HG02678 (cell line): Measurements from ENCODE around the gene SMIM20.
A peak's percentile ranks its signal among the peaks of the same experiment; 100 is the strongest.

Source experiments
- ATAC-seq: cut with Tn5 transposase; IDR thresholded peaks from one replicate; pipeline ENCODE4 v1.9.1; 2021; ENCODE audit warnings: mild to moderate bottlenecking, moderate library complexity; ENCODE audit not compliant: unreplicated experiment

Gene SMIM20

GRCh38 chr4:25951390-25951952, 37.5 kb downstream of the SMIM20 start:
- no peak for ATAC-seq

GRCh38 chr4:25953740-25954139, 39.7 kb downstream of the SMIM20 start:
- no peak for ATAC-seq

DNA sequence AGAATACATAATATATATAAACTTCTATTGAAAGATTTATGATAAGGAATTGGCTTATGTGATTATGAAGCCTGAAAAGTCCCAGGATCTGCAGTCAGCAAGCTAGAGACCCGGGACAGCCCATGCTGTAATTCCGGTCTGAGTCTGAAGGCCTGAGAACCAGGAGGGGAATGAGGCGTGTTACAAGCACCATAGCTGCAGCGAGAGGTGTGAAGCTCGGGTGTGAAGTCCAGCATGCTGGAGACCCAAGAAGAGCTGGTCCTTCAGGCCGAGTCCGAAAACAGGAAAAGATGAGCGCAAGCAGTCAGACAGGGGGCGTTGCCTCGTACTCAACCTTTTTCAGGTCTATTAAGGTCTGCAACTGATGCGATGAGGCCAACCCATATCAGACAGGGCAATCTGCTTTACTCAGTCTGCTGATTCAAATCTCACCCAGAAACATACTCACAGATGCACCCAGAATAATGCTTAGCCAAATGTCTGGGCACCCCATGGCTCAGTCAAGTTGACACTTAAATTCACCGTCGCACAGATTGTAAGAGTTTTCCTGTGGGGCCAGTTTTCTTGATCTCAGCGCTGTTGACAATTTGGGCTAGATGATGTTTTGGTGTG, 40.4 kb downstream of the SMIM20 start:
- no peak for ATAC-seq

- ATAC-seq = no peak
These were observed 41.7 kb downstream of the SMIM20 start for GRCh38 chr4:25955705-25956104.

- ATAC-seq = no peak
These were observed 42.2 kb downstream of the SMIM20 start for GRCh38 chr4:25956260-25956659.

DNA sequence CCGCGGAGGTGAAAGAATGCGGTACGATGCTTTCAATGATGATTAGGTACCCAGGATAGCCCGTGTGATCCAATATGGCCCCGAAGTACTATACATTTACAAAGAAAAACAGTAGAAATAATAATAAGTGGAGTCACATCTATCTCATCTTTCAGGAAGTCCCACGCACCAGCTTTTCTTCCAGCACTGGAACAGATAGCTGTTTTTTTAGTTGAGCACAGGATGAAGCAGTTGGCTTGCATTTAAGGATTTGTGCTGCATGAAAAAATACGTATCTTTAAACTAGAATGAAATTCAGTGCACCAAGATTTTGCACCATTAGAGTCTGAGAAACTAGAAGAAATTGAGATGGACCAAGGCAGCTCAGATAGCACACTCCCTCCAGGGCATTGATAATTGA, 44.1 kb downstream of the SMIM20 start:
- ATAC-seq = no peak

GRCh38 chr4:25962393-25962792, 48.4 kb downstream of the SMIM20 start:
- ATAC-seq = no peak

- ATAC-seq = no peak
These were observed 51.6 kb downstream of the SMIM20 start for GRCh38 chr4:25965629-25966028.

- no peak for ATAC-seq
These were observed 52.2 kb downstream of the SMIM20 start for GRCh38 chr4:25966171-25966570.

GRCh38 chr4:25969374-25970155, 55.5 kb downstream of the SMIM20 start:
- no peak for ATAC-seq

DNA sequence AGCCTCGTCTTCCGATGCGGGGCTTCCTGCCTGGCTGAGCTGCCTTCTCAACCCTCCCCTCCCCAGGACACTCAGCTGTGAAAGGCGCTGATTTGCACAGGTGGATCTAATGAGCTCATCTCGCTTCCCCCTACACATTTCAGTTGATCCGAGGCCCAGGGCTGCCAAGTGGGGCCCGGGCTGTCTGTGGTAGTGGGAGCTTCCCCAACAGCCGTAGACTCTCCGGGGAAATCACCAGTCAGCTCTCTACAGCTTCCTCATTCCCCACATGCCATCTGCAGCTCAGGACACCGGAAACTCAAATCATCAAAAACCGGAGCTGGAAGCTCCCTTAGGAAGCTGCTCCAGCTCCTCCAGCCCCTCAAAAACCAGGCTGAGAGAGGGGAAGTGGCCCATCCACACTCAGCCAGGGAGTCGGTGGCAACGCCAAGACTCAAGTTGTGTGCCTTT, 56.2 kb downstream of the SMIM20 start:
- peak; percentile 94 for ATAC-seq

DNA sequence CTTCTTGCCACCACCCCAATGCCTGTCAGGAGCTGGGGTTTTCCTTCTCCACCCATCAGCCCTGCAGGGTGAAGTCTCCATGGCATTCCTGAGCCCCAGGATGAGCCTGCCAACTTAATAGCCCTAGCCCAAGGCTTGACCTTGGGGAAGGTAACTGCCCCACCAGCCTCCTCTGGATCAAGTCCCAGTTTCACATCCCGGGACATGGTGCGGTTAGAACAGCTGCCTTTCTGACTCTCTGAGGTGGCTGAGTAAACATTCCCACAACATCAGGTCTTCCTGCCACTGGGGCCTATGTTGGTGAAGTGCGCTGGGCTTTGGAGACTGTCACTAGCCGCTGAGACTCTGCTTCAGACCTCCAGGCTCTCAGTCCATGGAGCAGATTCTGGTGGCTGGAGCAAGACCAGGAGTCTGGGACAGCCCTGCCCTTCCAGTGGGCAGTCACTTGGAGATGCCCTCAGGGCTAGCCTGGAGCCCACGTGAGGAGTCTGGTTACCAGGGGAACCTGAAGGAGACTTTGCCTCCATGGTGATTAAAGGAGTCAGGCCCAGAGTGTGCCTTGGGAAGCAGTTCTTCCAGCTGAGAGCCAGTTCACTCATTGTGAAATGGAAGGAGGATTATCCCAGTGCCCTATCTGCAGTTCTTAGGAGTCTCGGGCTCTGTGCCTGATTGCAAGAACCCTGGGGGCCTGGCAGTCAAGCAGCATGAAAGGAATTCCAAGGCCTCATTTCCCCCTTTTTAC, 56.8 kb downstream of the SMIM20 start:
- ATAC-seq = no peak

GRCh38 chr4:25972366-25972765, 58.3 kb downstream of the SMIM20 start:
- ATAC-seq = no peak

DNA sequence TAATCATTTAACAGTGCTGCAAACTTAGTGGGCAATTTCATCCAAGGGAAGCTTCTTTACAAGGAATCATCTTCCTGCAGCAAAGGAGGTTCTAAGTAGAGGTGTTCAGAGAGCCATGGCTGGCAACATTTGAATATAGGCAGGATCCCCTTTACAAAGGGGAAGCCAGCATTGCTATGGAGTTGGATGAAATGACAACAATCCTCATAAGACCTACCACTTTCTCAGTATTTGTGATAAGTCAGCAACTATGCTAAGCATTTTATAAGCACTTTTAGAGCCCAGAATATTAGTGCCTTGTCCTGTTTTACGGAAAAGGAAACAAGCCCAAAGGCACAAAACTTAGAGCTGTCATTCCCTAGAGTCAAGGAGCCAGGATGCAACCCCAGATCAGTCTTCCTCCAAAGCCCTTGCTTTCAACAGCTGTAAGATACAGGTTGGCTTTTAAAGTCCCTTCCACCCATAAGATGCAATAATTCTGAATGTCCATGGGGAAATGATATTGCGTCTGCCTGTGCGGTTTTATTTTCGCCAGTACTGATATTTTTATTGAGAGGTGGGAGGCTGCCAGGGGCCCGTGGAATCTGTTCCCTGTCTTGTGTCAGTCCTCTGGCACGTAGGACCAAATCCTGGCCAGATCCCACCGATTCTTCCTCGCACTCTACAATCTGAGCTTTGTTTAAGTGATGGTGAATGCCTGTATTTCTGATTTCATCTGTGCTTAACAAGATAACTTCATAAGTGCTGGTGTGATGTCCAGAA, 59.1 kb downstream of the SMIM20 start:
- no peak for ATAC-seq

GRCh38 chr4:25976780-25977179, 62.8 kb downstream of the SMIM20 start:
- no peak for ATAC-seq

DNA sequence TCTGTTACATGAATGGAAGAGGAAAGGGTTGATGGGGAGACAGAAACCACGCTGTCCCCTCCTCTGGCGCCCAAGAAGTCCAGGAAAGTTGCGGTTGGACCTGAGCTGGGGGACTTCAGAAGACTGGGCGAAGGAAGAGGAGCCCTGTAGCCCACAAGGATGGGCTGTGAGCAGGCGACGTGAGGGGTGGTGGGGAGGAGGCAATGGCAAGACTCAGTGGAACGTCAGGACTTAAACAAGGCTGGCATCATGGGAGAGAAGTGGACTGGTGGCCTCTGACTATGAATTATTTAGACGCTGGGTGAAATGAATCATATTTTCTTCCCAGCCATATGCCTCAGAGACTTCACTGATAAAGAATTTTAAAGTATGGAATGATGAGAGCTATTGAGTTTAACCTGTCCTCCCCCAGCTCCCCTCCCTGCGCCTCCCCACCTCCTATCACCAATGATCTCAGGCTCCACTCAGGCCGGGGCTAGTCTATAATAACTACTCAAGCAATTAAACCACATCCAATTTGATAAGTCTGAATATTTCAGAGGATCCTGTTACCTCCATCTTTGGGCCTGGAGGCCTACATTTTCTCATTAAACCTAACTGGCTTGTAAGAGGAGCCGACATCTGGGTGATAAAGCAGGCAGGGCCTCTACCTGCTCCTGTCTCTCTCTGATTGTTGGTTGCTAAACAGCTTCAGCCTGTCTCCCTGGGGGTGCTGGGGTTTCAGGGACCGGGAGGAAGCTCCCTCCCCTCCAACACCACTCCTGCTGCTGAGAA, 63.6 kb downstream of the SMIM20 start:
- ATAC-seq = no peak

DNA sequence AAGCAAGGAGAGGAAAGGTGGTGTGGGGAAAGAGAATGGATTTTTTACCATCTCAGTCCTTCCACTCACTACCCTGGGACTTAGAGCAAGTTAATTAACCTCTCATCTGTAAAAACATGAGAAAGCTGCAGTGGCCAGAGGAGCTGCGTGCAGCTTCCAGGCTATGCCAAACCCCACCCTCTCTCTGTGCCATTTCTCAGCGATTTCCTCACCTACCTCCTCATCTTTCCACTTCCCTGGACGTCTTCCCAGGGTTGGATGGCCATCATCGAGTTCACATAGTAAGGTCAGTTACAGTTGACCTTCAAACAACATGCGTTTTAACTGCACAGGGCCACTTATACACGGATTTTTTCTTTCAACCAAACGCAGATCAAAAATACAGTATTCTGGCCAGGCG, 64.3 kb downstream of the SMIM20 start:
- no peak for ATAC-seq
